ENCODE data around the gene KRIT1. TPM values are rescaled to one million over a fixed set of nuclear protein-coding genes. Genes with fewer than 3 reads are reported as not detected.

The KRIT1 gene
- total RNA-seq, 1 donor from 2014 or later, result 59.4 TPM

DNA sequence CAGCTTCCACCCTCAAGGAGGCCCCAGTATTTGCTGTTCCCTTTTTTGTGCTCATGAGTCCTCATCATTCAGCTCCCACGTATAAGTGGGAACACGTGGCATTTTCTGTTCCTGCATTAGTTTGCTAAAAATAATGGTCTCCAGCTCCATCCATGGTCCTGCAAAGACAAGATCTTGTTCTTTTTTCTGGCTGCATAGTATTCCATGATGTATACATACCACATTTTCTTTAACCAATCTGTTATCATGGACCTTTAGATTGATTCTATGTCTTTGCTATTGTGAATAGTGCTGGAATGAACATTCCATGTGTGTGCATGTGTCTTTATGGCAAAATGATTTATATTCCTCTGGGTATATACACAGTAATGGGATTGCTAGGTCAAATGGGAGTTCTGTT, 17.0 kb downstream of the KRIT1 start:
- Histone ChIP-seq H3K4me1 (no peaks in the 10 kb centered on the region), H3K4me2 (no peak overlapping the region), H3K9ac (no peak overlapping the region), H3K79me2 (ENCODE audit: low read depth) (no peaks in the 10 kb centered on the region), H3K4me3 (no peak overlapping the region), H3K36me3 (peaks cover 21% of the 10 kb centered on the region), H3F3A (ENCODE audit: low read depth) (no peaks in the 10 kb centered on the region), H3K9me3 (ENCODE audit: low read depth) (no peaks in the 10 kb centered on the region), H2AFZ (replicated peaks) (no peak overlapping the region), H3K27me3 (no peaks in the 10 kb centered on the region), H4K20me1 (ENCODE audit: low read depth) (no peaks in the 10 kb centered on the region), H3K27ac (no peak overlapping the region)
- peaks cover 39% of the 10 kb centered on the region for H3K36me3 Mint-ChIP-seq
- H3K9me3 Mint-ChIP-seq, result no peaks in the 10 kb centered on the region
- no peak overlapping the region for H3K4me3 Mint-ChIP-seq
- H3K4me1 Mint-ChIP-seq, result no peaks in the 10 kb centered on the region
- peaks cover 2% of the 10 kb centered on the region for H3K27me3 Mint-ChIP-seq (ENCODE audit: insufficient read depth, low read depth)
- TF ChIP-seq CTCF (IDR thresholded peaks at IDR 0.05) (no peak), EZH2phosphoT487 (IDR thresholded peaks at IDR 0.05) (no peak), EZH2 (IDR thresholded peaks at IDR 0.05) (no peak)
- no peak overlapping the region for H3K27ac Mint-ChIP-seq
- DNase-seq (ENCODE audit: low spot score), result no peak

GRCh38 chr7:92228100-92228499, 17.6 kb downstream of the KRIT1 start:
- H3K79me2 ChIP-seq (ENCODE audit: low read depth), result no peaks in the 10 kb centered on the region
- TF ChIP-seq CTCF (IDR thresholded peaks at IDR 0.05) (no peak), EZH2 (IDR thresholded peaks at IDR 0.05) (no peak), EZH2phosphoT487 (IDR thresholded peaks at IDR 0.05) (no peak)
- Mint-ChIP-seq H3K36me3 (peaks cover 37% of the 10 kb centered on the region), H3K27ac (no peak overlapping the region), H3K27me3 (ENCODE audit: insufficient read depth, low read depth) (peaks cover 2% of the 10 kb centered on the region), H3K4me1 (no peaks in the 10 kb centered on the region), H3K9me3 (no peaks in the 10 kb centered on the region), H3K4me3 (no peak overlapping the region)
- no peak for DNase-seq (ENCODE audit: low spot score)
- no peak overlapping the region for H3K9ac ChIP-seq
- H2AFZ ChIP-seq (replicated peaks), result no peak overlapping the region
- peaks cover 21% of the 10 kb centered on the region for H3K36me3 ChIP-seq
- no peaks in the 10 kb centered on the region for H3K4me1 ChIP-seq
- H4K20me1 ChIP-seq (ENCODE audit: low read depth), result no peaks in the 10 kb centered on the region
- no peak overlapping the region for H3K4me2 ChIP-seq
- H3K4me3 ChIP-seq, result no peak overlapping the region
- H3K27me3 ChIP-seq, result no peaks in the 10 kb centered on the region
- H3K27ac ChIP-seq, result no peak overlapping the region
- no peaks in the 10 kb centered on the region for H3K9me3 ChIP-seq (ENCODE audit: low read depth)
- no peaks in the 10 kb centered on the region for H3F3A ChIP-seq (ENCODE audit: low read depth)

GRCh38 chr7:92226981-92227380, 18.7 kb downstream of the KRIT1 start:
- no peak overlapping the region for H3K4me3 ChIP-seq
- DNase-seq (ENCODE audit: low spot score), result no peak
- no peaks in the 10 kb centered on the region for H3K4me1 ChIP-seq
- no peaks in the 10 kb centered on the region for H3K9me3 ChIP-seq (ENCODE audit: low read depth)
- H2AFZ ChIP-seq (replicated peaks), result no peak overlapping the region
- TF ChIP-seq EZH2phosphoT487 (IDR thresholded peaks at IDR 0.05) (no peak), CTCF (IDR thresholded peaks at IDR 0.05) (no peak), EZH2 (IDR thresholded peaks at IDR 0.05) (no peak)
- H3K27me3 Mint-ChIP-seq (ENCODE audit: insufficient read depth, low read depth), result peaks cover 2% of the 10 kb centered on the region
- H3K4me3 Mint-ChIP-seq, result no peak overlapping the region
- H3K9me3 Mint-ChIP-seq, result no peaks in the 10 kb centered on the region
- H3K79me2 ChIP-seq (ENCODE audit: low read depth), result no peaks in the 10 kb centered on the region
- no peak overlapping the region for H3K9ac ChIP-seq
- H3K36me3 ChIP-seq, result peaks cover 29% of the 10 kb centered on the region
- H3K4me1 Mint-ChIP-seq, result no peaks in the 10 kb centered on the region
- peaks cover 34% of the 10 kb centered on the region for H3K36me3 Mint-ChIP-seq
- H3K27ac ChIP-seq, result no peak overlapping the region
- H3K4me2 ChIP-seq, result no peak overlapping the region
- no peaks in the 10 kb centered on the region for H3F3A ChIP-seq (ENCODE audit: low read depth)
- no peak overlapping the region for H3K27ac Mint-ChIP-seq
- no peaks in the 10 kb centered on the region for H4K20me1 ChIP-seq (ENCODE audit: low read depth)
- H3K27me3 ChIP-seq, result no peaks in the 10 kb centered on the region
